Prostate gland (tissue), 2 donors: ENCODE data around the gene ATP5PB.

Experiments
- CTCF ChIP-seq, 4 experiments: fragments of 200-600 bp in 2 of 4; fragments of 450-650 bp in 2 of 4; sonication (generic) in 2 of 4; IDR thresholded peaks; 1 replicate in 3 of 4; 2 replicates in 1 of 4; pipeline ENCODE4 v1.5.1; 2016 to 2019; ENCODE audit warnings: antibody characterized with exemption in 4 of 4, mild to moderate bottlenecking in 2 of 4, moderate library complexity in 2 of 4
- POLR2A ChIP-seq: fragments of 450-650 bp; IDR thresholded peaks from one replicate; pipeline ENCODE4 v1.6.1; 2016; ENCODE audit warnings: antibody characterized with exemption, mild to moderate bottlenecking
- POLR2AphosphoS5 ChIP-seq: sonication (generic); formaldehyde crosslinking; IDR thresholded peaks from one replicate; pipeline ENCODE4 v1.6.1; 2017; ENCODE audit warnings: antibody characterized with exemption

GRCh38 chr1:111450185-111450584 lies 921 bp downstream of the ATP5PB start:
- no peak for TF ChIP-seq CTCF (IDR thresholded peaks at IDR 0.05)
- TF ChIP-seq POLR2A: no peak
- no peak for TF ChIP-seq POLR2AphosphoS5
